Measurements from ENCODE around the gene ZNF467. TPM values are rescaled to one million over a fixed set of nuclear protein-coding genes. Genes with fewer than 3 reads are reported as not detected.
A peak's percentile ranks its signal among the peaks of the same experiment; 100 is the strongest.

Gene ZNF467
- total RNA-seq, 1 donor from 2014 or later, result 3.9 TPM

GRCh38 chr7:149809215-149809614, 35.8 kb upstream of the ZNF467 start:
- no peak for DNase-seq (ENCODE audit: low spot score)

GRCh38 chr7:149808311-149808710, 34.9 kb upstream of the ZNF467 start:
- DNase-seq (ENCODE audit: low spot score), result no peak

DNA sequence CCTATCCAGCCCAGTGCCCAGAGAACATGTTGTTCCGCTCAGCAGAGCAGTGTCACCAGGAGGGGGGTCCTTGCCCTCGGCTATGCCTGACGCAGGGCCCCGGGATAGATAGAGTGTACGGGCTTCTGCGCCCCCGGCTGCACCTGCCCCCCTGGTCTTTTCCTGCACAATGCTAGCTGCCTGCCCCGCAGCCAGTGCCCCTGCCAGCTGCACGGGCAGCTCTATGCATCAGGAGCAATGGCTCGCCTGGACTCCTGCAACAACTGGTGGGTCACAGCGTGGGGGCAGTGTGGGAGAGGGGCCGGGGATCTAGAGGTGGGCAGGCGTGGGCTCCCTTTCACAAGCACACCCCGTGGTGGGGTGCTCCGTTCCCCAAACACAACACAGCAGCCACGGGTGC, 33.3 kb upstream of the ZNF467 start:
- no peak for DNase-seq (ENCODE audit: low spot score)

- DNase-seq (ENCODE audit: low spot score), result no peak
Measured at GRCh38 chr7:149804106-149804505, 30.7 kb upstream of the ZNF467 start.

DNA sequence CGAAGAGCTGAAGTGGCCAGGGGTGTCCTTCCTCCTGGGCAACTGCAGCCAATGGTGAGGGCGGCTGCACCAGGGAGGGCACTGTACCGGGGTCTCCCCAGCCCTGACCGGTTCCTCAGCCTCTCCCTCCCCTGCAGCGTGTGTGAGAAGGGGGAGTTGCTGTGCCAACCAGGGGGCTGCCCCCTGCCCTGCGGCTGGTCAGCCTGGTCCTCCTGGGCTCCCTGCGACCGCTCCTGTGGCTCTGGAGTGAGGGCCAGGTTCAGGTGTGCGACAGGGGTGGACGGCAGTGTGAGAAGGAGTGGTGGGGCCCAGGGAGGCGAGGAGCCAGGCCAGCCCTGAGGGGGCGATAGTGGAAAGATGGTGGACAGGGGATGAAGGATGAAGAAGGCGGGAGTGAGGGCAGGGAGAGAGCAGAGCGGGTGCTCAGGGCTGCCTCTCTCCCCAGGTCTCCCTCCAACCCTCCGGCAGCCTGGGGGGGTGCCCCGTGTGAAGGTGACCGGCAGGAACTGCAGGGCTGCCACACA, 30.2 kb upstream of the ZNF467 start:
- no peak for DNase-seq (ENCODE audit: low spot score)

GRCh38 chr7:149802966-149803365, 29.6 kb upstream of the ZNF467 start:
- no peak for DNase-seq (ENCODE audit: low spot score)

DNA sequence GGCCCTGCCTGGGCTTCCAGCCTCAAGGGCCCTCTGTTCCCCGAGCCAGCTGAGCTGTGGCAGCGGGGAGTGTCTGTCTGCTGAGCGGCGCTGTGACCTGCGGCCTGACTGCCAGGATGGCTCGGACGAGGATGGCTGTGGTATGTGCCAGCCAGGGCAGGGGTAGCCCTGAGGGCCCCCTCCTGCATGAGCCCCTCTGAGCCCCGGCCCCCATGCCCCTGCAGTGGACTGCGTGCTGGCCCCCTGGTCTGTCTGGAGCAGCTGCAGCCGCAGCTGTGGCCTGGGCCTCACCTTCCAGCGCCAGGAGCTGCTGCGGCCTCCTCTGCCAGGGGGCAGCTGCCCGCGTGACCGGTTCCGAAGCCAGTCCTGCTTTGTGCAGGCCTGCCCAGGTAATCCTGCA, 28.4 kb upstream of the ZNF467 start:
- DNase-seq (ENCODE audit: low spot score), result no peak

DNA sequence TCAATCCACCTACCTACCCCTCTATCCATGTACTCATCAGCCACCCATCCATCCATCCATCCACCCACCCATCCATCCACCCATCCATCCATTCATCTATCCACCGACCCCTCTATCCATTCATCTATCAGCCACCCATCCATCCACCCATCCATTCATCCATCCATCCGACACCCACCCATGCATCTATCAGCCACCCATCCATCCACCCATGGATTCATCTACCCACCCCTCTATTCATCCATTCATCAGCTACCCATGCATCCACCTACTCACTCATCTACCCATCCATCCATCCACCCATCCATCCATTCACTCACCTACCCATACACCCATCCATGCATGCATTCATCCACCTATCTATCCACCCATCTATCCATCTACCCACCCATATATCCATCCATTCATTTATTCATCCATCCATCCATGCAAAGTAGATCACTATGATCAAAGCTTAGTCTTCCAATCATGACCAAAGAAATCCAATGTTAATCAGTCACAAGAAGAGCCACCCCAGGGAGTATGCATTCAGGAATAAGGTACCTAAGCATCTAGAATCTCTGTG, 27.7 kb upstream of the ZNF467 start:
- DNase-seq (ENCODE audit: low spot score), result no peak

DNA sequence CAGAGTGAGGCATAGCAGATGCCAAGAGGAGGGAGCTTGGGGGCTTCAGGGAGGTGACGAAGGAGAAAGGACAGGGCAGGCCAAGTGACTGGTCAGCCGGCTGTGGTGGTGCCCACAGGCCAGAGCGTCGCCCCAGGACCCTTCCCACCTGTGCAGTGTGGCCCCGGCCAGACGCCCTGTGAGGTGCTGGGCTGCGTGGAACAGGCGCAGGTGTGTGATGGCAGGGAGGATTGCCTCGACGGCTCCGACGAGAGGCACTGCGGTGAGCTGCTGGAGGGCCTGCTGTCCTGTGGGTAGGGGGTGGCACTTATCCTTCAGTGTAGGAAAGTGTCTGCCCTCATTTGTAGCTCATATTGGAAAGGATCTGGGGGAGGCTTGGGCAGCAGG, 26.8 kb upstream of the ZNF467 start:
- no peak for DNase-seq (ENCODE audit: low spot score)

DNA sequence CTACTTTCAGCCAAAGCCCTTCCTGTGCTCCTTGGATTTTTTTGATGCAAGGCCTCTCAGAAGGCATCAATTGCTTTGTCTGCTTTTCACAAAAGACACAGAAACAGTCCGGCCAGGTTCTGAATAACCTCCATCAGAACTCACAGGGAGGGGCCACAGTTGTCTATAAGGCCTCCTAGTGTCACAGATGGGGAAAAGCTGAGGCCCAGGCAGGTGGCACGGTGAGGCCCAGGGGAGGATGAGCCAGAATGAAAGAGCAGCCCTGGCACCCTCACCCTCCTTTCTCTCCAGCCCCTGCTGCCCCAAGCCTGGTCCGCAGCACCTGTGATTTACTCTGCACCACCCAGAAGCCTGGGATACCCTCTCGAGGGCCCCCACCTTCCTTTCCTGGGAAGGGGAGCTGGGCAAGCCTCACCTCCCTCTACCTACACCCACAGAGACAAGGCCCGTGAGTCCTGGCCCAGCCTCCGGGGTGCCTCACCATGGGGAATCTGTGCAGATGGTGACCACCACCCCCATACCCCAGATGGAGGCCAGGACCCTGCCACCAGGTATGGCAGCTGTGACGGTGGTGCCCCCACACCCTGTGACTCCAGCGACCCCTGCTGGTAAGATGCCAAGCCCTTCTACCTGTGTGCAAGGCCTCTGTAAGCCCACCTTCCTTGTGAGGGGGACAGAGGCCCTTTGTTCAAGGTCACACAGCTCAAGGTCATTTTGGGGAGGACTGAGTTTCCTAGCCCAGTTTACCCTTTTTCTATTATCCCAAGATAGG, 26.2 kb upstream of the ZNF467 start:
- no peak for DNase-seq (ENCODE audit: low spot score)

- no peak for DNase-seq (ENCODE audit: low spot score)
Measured at GRCh38 chr7:149797771-149798170, 24.4 kb upstream of the ZNF467 start.

DNA sequence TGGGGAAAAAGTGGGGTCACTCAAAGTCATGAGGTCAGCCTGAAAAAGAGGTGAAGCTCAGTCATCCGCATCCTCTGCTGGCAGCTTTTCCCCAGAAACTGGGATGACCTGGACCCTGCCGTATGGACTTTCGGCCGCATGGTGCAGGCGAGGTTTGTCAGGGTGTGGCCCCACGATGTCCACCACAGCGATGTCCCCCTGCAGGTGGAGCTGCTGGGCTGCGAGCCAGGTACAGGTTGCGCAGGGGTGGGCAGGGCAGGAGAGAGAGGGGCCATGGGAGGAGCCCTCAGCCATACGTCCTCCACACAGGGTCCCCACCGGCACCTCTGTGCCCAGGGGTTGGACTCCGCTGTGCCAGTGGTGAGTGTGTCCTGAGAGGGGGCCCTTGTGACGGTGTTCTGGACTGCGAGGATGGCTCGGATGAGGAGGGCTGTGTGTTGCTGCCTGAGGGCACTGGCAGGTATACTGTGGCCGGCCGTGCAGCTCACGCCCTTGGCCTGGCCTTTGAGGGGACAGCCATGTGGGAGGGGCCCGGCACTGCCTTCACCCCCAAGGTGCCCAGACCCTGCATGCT, 23.0 kb upstream of the ZNF467 start:
- DNase-seq (ENCODE audit: low spot score), result no peak

GRCh38 chr7:149795126-149795525, 21.7 kb upstream of the ZNF467 start:
- no peak for DNase-seq (ENCODE audit: low spot score)

- DNase-seq (ENCODE audit: low spot score), result peak; percentile 21
Measured at GRCh38 chr7:149794661-149795060, 21.3 kb upstream of the ZNF467 start.

GRCh38 chr7:149793261-149793660, 19.9 kb upstream of the ZNF467 start:
- no peak for DNase-seq (ENCODE audit: low spot score)

- DNase-seq (ENCODE audit: low spot score), result no peak
Measured at GRCh38 chr7:149792220-149792595, 18.8 kb upstream of the ZNF467 start.

GRCh38 chr7:149791411-149792219, 18.2 kb upstream of the ZNF467 start:
- DNase-seq (ENCODE audit: low spot score), result no peak

DNA sequence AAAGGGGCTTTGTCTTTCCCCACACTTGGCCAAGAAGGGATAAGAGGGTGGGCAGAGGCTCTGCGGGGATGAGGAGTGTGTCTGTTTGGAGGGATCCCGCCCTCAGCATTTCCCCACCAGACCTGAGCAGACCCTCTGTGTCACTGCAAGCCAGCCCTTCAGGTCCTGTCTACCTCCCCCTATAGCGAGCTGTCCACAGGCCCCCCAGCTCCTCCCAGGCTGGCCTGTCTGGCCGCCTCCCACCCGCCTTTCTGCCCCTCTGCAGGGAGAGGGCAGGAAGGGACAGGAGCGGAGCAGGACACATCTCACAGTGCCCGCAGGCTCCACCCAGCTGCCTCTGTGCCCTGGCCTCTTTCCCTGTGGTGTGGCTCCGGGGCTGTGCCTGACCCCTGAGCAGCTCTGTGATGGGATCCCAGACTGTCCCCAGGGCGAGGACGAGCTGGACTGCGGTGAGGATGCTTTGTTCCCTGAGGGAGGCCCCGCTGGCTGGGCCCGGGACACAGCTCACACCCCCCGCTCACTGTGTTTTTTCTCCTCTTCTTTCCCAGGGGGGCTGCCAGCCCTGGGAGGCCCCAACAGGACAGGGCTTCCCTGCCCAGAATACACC, 17.5 kb upstream of the ZNF467 start:
- no peak for DNase-seq (ENCODE audit: low spot score)

DNA sequence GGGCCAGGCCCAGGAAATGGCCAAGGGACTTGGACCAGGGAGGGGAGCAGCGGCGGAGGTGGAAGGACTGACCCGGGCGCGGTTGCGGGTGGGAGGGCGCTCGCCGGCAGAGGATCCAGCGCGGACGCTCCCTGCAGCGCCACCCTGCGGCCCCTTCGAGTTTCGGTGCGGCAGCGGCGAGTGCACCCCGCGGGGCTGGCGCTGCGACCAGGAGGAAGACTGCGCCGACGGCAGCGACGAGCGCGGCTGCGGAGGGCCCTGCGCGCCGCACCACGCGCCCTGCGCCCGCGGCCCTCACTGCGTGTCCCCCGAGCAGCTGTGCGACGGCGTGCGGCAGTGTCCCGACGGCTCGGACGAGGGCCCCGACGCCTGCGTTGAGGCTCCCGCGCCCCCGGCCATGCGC, 16.8 kb upstream of the ZNF467 start:
- DNase-seq (ENCODE audit: low spot score), result no peak

GRCh38 chr7:149789101-149789500, 15.7 kb upstream of the ZNF467 start:
- no peak for DNase-seq (ENCODE audit: low spot score)

DNA sequence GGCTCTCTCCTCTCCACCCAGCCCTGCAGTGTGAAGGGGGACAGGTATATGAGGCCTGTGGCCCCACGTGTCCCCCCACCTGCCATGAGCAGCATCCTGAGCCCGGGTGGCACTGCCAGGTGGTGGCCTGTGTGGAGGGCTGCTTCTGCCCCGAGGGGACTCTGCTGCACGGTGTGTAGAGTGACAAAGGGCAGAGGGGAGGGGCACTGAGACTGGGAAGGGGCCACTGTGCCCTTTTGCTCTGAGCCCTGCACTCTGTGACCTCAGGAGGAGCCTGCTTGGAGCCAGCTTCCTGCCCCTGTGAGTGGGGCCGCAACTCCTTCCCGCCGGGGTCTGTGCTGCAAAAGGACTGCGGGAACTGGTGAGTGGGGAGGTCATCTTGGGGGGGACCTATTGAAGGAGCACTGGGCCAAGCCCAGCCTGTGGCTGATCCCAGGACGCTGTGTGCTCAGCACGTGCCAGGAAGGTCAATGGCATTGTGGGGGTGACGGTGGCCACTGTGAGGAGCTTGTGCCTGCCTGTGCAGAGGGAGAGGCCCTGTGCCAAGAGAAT, 15.0 kb upstream of the ZNF467 start:
- no peak for DNase-seq (ENCODE audit: low spot score)

Data from umbilical cord (tissue), 2 donors.